Thyroid gland (tissue), 4 donors: ENCODE data around the gene FAM83B.

ENCODE experiments used
- POLR2A ChIP-seq, 2 donors: fragments of 450-650 bp; IDR thresholded peaks; one replicate each; pipeline ENCODE4 v1.6.1; 2017; ENCODE audit warnings: antibody characterized with exemption in 2 of 2, mild to moderate bottlenecking in 2 of 2, moderate library complexity in 1 of 2
- TF ChIP-seq, protein P1 (sequence below), 6 experiments: fragments of 200-600 bp in 3 of 6; fragments of 450-650 bp in 3 of 6; sonication (generic) in 3 of 6; IDR thresholded peaks; one replicate each; pipeline ENCODE4 v1.5.1; 2016 to 2019; ENCODE audit warnings: antibody characterized with exemption in 6 of 6, mild to moderate bottlenecking in 2 of 6, inconsistent platforms in 1 of 6, moderate library complexity in 1 of 6

- TF ChIP-seq, protein P1, sequence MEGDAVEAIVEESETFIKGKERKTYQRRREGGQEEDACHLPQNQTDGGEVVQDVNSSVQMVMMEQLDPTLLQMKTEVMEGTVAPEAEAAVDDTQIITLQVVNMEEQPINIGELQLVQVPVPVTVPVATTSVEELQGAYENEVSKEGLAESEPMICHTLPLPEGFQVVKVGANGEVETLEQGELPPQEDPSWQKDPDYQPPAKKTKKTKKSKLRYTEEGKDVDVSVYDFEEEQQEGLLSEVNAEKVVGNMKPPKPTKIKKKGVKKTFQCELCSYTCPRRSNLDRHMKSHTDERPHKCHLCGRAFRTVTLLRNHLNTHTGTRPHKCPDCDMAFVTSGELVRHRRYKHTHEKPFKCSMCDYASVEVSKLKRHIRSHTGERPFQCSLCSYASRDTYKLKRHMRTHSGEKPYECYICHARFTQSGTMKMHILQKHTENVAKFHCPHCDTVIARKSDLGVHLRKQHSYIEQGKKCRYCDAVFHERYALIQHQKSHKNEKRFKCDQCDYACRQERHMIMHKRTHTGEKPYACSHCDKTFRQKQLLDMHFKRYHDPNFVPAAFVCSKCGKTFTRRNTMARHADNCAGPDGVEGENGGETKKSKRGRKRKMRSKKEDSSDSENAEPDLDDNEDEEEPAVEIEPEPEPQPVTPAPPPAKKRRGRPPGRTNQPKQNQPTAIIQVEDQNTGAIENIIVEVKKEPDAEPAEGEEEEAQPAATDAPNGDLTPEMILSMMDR (IDR thresholded peaks at IDR 0.05), result no peak
- no peak for TF ChIP-seq POLR2A (IDR thresholded peaks at IDR 0.05)
Measured at GRCh38 chr6:54981647-54982046, 135.1 kb downstream of the FAM83B start.
